HG03280 (cell line): ENCODE data around the gene TEX29.

Experiments
- ATAC-seq: cut with Tn5 transposase; IDR thresholded peaks from one replicate; pipeline ENCODE4 v1.9.1; 2021; ENCODE audit warnings: mild to moderate bottlenecking, moderate library complexity; ENCODE audit not compliant: unreplicated experiment

The TEX29 gene

DNA sequence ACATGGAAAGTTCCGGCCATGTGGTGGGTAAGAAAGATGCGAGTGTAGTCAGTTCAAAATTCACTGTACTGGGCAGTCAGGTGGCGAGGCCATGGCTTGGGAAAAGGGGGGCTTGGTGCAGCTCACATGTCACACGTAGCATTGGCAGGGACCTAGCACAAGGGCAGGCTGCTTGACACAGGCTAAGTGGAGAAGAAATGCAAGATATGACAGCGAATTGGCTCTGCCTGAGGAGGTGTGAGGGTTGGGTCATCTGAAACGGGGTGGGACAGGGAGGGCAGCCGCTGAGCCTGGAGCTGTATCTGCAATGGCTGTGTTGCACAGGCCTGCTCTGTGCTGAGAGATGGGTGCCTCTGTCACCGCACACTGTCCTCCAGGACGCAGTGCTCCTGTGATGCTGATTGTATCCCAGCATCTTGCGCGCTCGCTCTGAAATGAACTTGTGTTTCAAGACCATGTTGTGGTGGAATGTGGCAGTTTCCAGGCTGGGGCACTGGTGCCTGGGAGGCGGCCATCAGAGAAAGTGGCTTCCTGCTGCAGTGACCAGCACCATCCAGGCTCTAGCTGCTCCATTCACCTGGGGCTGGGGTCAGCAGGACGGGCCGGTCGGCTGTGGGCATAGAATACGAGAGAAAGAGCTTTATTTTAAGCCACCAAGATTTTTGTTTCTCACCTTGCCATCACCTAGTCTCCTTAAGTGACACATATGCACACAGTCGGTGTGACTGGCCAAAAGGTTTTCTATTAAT, 70.3 kb downstream of the TEX29 start:
- ATAC-seq = no peak

DNA sequence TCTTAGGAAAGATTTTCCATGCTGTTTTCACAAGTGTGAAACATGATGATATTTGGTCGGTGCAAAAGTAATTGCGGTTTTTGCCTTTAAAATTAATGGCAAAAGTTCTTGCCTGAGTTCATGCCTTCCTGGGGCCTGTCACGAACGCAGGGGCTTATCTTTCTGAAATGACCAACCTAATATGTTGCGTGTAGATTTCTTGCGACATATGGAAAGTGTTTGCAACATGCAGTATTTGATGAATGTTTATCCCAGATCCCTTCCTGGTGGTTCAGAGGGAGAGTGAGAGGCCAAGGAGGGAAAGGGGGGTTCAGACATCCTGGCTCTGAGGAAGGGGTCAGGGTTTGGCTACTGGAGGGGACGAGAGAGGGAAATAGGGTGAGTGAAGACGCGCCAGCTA, 72.0 kb downstream of the TEX29 start:
- no peak for ATAC-seq

DNA sequence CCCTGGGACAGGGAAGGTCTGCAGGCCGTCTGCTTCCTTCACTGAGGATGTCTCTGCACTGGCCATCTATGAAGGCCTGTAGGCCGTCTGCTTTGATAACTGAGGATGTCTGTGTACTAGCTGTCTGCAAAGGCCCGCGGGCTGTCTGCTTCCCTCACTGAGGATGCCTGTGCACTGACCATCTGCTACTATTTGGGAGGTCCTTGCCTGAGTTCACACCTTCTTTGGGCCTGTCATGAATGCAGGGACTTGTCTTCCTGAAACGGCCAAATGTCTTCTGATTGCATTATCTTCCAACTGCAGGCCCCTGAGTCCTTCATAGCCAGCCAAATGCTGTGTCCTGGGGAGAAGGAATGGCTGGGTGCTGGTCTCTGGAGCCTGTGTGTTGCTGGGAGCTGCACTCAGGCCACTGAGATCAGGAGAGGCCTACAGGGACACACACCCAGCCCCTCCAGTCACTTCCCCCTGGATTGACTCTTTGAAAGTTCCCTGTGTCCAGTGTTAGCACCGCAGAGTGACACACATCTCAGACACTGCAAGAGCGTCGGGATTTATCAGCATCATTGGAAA, 72.9 kb downstream of the TEX29 start:
- ATAC-seq = no peak
